ENCODE measurements around the gene RHCG.
"Not testable (repeated sequence)": the region's sequence is repeated elsewhere in the genome, so short reads cannot be mapped to it uniquely, and the experiment has no call there.

RHCG gene

GRCh38 chr15:89477411-89478242 is 18.8 kb downstream of the RHCG start:
- no peak for DNase-seq (ENCODE audit: low read depth in 2 of 2)

- no peak for DNase-seq (ENCODE audit: low read depth in 2 of 2)
These were observed 20.7 kb downstream of the RHCG start for GRCh38 chr15:89475661-89476060.

- DNase-seq (ENCODE audit: low read depth in 2 of 2): peak; percentile 39 to 42
These were observed 23.6 kb downstream of the RHCG start for GRCh38 chr15:89472785-89473256.

GRCh38 chr15:89469426-89470096 is 26.8 kb downstream of the RHCG start:
- DNase-seq (ENCODE audit: low read depth in 2 of 2): no peak

GRCh38 chr15:89468813-89469212 is 27.6 kb downstream of the RHCG start:
- not testable (repeated sequence) for DNase-seq (ENCODE audit: low read depth in 2 of 2)

GRCh38 chr15:89463113-89463512 is 33.3 kb downstream of the RHCG start:
- no peak for DNase-seq (ENCODE audit: low read depth in 2 of 2)

- no peak for DNase-seq (ENCODE audit: low read depth in 2 of 2)
These were observed 34.0 kb downstream of the RHCG start for GRCh38 chr15:89462198-89462912.

GRCh38 chr15:89461386-89461785 is 35.0 kb downstream of the RHCG start:
- no peak for DNase-seq (ENCODE audit: low read depth in 2 of 2)

GRCh38 chr15:89460048-89460447 is 36.3 kb downstream of the RHCG start:
- DNase-seq (ENCODE audit: low read depth in 2 of 2): no peak

- no peak for DNase-seq (ENCODE audit: low read depth in 2 of 2)
These were observed 36.9 kb downstream of the RHCG start for GRCh38 chr15:89459271-89460038.

GRCh38 chr15:89458440-89458839 is 37.9 kb downstream of the RHCG start:
- DNase-seq (ENCODE audit: low read depth in 2 of 2): no peak

- no peak for DNase-seq (ENCODE audit: low read depth in 2 of 2)
These were observed 39.3 kb downstream of the RHCG start for GRCh38 chr15:89457086-89457485.

GRCh38 chr15:89455535-89455934 is 40.8 kb downstream of the RHCG start:
- DNase-seq (ENCODE audit: low read depth in 2 of 2): no peak

GRCh38 chr15:89452330-89452836 is 44.0 kb downstream of the RHCG start:
- no peak for DNase-seq (ENCODE audit: low read depth in 2 of 2)

GRCh38 chr15:89451846-89452245 is 44.5 kb downstream of the RHCG start:
- no peak for DNase-seq (ENCODE audit: low read depth in 2 of 2)

GRCh38 chr15:89450076-89451006 is 46.0 kb downstream of the RHCG start:
- DNase-seq (ENCODE audit: low read depth in 2 of 2): no peak

GRCh38 chr15:89448825-89449224 is 47.6 kb downstream of the RHCG start:
- no peak for DNase-seq (ENCODE audit: low read depth in 2 of 2)

- no peak for DNase-seq (ENCODE audit: low read depth in 2 of 2)
These were observed 48.7 kb downstream of the RHCG start for GRCh38 chr15:89447676-89448075.

GRCh38 chr15:89446255-89446891 is 50.0 kb downstream of the RHCG start:
- no peak for DNase-seq (ENCODE audit: low read depth in 2 of 2)

- DNase-seq (ENCODE audit: low read depth in 2 of 2): no peak
These were observed 50.9 kb downstream of the RHCG start for GRCh38 chr15:89445518-89445917.
